T follicular helper cell (primary cell): ENCODE measurements around the gene UPF1.
"Not testable (repeated sequence)": the region's sequence is repeated elsewhere in the genome, so short reads cannot be mapped to it uniquely, and the experiment has no call there.

ENCODE experiments used
- DNase-seq: peaks from one replicate; pipeline ENCODE4 v3.0.0-alpha.2; 2020; ENCODE audit warnings: low read depth

UPF1 gene

DNA sequence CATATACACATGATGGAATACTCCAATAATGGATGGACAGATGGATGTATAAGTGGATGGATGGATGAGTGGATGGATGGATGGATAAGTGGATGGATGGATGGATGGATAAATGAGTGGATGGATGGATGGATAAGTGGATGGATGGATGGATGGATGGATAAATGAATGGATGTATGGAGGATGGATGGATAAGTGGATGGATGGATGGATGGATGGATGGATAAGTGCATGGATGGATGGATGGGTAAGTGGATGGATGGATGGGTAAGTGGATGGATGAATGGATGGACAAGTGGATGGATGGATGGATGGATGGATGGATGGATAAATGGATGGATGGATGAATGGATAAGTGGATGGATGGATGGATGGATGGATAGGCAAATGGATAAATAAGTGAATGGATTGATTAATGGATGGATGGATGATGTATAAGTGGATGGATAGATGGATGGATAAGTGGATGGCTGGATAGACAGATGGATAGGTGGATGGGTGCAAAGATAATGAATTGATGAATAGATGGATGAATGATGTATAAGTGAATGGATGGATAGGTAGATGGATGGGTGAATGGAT, 32.3 kb upstream of the UPF1 start:
- DNase-seq = no peak

- no peak for DNase-seq
Observed at GRCh38 chr19:18800079-18800478, 31.7 kb upstream of the UPF1 start.

DNA sequence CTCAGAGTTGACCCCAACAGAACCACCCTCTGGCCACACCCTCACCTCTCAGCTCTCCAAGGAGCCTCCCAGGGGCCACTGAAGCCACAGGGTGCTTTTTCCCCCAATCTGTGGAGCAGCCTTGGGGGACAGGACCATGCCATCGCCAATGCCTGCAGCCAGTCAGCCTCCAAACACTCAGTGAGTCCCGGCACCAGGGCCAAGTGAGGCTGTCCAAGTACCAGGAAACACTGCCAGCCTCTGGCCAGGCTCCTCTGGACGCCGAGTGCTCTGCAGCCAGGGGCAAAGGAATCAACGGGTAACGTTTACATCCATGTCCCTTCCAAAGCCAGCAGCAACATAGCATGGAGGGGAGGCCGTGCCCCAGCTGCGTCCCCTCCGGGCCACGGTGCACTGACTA, 31.1 kb upstream of the UPF1 start:
- DNase-seq = no peak

DNA sequence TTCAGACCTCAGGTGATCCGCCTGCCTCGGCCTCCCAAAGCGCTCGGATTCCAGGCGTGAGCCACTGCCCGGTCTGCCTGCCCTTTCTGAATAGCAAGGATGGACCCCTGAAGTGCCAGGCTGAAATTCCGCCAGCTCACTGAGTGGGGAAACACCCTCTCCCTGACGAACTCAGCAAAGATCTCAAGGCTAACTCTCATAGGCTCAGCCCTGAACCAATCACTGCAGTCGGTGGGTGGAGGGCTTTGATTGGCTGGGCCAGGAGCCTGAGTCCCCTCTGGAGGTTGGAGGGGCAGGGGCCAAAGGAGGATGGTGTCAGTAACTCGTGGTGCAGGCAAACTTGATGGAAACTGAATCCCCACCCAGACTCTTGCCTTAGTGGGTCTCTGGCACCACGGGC, 29.4 kb upstream of the UPF1 start:
- DNase-seq = no peak

DNA sequence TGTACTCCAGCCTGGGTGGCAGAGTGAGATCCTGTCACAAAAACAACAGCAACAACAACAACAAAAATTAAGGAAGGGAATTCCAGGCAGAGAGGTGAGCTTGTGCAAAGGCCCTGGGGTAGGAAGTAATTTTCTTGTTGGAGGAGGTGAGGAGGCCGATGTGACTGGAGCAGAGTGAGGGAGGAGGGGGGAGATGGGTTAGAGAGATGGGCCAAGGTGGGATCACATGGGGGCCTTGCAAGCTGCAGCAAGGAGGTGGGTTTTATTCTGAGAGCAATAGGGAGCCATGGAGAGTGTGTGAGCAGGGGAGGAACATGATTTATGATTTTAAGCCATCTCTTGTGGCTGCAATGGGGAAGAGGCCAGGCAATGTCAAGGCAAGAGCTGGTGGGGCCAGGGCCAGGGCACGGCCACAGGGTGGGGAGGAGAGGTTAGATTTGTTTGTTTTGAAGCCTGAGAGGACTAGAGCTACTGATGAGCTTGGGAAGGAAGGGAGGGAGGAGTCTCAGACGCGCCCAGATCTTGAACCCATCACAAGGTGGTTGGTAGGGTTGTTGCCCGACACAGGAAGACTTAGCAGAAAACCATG, 28.1 kb upstream of the UPF1 start:
- DNase-seq = no peak

GRCh38 chr19:18804139-18804601, 27.6 kb upstream of the UPF1 start:
- DNase-seq = no peak

DNA sequence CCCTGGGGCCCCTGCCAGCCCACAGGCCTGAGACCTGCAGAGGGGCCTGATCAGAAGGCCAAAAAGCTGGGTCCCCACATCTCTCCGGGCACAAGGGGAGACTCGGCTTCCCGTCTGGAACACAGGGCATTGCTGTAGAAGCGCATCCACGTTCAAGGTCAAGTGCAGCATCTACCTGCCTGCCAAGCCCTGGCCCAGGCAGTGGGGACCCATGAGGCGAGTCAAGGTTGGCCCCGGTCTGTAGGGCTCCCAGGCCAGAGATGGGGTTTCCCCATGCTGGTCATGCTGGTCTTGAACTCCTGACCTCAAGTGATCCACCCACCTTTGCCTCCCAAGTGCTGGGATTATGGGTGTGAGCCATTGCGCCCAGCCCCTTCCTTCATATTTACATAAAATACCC, 27.1 kb upstream of the UPF1 start:
- DNase-seq = no peak

DNA sequence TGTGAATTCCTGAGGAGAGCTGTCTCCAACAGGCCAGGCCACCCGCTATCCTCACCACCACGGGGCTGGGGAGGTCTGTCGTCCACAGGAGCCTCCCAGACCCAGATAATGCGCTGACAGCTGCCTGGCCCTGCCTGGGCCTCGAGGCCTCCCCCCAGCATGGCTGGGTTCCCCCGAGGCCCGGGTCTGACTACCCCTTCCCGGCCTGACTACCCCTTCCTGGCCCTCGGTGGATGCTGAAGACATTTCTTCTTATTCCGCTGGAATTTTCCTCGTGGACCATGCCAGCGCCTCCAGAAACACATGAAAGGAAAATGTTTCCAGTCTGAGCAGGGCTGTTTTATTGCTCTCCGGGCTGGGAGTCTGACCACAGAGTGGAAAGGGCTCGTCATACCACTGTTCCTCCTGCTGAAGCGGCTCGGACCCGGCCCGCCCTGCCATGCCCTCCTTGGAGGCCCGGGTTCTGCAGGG, 23.9 kb upstream of the UPF1 start:
- no peak for DNase-seq

GRCh38 chr19:18809149-18809868, 22.4 kb upstream of the UPF1 start:
- no peak for DNase-seq

DNA sequence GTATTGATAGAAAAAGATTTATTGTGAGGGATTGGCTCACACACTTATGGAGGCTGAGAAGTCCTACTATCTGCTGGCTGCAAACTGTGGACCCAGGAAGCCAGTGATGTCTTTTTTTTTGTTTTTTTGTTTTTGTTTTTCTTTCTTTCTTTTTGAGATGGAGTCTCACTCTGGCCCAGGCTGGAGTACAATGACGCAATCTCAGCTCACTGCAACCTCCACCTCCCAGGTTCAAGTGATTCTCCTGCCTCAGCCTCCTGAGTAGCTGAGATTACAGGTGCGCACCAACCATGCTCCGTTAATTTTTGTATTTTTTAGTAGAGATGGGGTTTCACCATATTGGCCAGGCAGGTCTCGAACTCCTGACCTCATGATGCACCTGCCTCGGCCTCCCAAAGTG, 20.1 kb upstream of the UPF1 start:
- DNase-seq = not testable (repeated sequence)

DNA sequence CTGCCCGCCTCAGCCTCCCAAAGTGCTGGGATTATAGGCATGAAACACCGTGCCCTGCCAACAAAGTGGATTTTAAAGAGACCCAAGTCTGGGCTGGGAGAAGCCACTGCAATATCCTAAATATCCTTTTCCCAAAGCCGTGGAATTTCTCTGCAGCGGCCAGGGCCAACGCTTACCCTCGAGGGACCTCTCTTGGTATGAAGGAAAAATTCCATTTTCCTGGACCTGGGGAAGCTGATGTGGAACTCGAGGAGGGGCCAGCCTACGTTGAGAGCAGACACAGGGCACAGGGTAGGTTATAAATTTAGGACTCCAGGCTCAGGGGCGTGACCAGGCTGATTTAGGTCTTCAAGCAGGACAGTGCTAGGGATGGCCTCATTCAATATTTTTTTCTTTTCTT, 17.7 kb upstream of the UPF1 start:
- DNase-seq = no peak

- DNase-seq = no peak
Observed at GRCh38 chr19:18815673-18816072, 16.1 kb upstream of the UPF1 start.

GRCh38 chr19:18816645-18817044, 15.1 kb upstream of the UPF1 start:
- DNase-seq = not testable (repeated sequence)

- DNase-seq = no peak
Observed at GRCh38 chr19:18817574-18817973, 14.2 kb upstream of the UPF1 start.

GRCh38 chr19:18828786-18829185, 3.0 kb upstream of the UPF1 start:
- no peak for DNase-seq

DNA sequence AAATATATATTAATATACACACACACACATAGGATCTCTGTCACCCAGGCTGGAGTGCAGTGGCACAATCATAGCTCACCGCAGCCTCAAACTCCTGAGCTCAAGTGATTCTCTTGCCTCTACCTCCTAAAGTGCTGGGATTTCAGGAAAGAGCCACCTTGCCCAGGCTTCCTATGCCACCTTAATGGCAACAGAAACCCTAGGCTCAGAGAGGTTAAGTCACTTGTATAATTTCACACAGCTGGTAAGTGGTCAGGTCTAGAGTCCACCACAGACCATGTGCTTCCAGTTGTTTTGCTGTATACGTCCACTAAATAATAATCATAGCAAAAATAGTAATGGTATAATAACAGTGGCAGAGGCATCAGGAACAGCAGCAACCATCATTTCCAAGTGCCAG, 1.3 kb upstream of the UPF1 start:
- no peak for DNase-seq

DNA sequence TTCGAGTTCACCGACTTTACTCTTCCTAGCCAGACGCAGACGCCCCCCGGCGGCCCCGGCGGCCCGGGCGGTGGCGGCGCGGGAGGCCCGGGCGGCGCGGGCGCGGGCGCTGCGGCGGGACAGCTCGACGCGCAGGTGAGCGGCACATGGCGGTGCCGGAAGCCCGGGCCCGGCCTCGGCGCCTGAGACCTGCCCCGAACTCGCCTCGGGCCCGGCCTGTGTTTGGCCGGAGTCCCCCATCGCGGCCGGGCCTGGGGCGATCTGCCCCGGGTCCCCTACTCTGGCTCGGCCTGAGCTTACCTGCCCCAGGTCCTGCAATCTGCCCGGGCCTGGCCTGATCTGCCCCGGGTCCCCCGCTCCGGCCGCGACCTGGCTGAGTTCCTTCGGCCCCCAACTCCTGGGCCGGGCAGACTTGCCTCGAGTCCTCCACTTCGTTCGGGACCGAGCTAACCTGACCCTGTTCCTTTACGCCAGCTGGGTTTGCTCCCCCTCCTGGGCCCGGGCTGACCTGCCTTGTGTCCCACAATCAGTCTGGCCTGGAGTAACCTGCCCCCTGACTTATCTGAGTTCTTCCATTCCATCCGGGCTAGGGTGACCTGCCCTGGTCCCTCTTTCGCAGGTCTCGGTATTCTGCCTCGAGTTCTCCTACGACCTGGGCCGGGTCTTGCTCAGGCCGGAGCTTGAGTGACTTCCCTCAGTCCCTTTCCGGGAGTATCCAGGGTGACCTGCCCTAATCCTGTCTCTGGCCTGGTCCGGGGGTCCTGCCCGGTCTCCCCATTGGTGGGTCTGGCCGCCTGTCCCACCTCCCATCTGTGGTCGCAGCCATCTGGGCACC, 764 bp downstream of the UPF1 start:
- no peak for DNase-seq

DNA sequence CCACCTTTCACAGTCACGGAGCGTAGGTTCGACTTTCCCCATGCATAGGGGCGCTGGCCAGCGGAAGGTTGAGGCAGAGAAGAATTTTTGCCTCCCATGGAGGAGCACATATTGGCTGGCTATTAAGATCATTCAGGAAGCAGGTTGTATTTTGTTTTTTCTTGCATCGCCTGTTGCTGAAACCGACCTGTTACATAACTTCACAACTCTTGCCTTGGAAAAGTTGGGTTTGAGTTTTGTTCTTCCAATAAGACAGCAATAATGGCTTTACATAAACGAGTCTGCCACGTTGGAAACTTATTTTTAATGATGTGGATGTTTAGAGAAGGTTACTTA, 1.4 kb downstream of the UPF1 start:
- no peak for DNase-seq

- no peak for DNase-seq
Observed at GRCh38 chr19:18833849-18834643, 2.3 kb downstream of the UPF1 start.

DNA sequence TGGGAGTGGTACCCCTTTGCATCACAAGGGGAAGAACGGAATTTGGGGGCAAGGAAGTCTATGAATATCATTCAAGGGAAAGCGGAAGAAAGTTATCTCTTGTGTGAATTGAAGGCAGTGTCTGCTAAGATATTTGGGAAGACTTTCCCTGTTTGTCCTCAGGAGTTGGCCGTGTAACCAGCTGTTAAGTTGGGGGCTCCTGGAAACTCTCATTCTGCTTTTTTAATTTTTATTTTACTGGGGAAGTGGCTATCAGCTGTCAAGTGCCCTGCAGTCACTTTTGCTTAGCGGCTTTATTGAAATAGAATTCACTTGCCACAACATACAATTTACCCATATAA, 2.9 kb downstream of the UPF1 start:
- DNase-seq = no peak

DNA sequence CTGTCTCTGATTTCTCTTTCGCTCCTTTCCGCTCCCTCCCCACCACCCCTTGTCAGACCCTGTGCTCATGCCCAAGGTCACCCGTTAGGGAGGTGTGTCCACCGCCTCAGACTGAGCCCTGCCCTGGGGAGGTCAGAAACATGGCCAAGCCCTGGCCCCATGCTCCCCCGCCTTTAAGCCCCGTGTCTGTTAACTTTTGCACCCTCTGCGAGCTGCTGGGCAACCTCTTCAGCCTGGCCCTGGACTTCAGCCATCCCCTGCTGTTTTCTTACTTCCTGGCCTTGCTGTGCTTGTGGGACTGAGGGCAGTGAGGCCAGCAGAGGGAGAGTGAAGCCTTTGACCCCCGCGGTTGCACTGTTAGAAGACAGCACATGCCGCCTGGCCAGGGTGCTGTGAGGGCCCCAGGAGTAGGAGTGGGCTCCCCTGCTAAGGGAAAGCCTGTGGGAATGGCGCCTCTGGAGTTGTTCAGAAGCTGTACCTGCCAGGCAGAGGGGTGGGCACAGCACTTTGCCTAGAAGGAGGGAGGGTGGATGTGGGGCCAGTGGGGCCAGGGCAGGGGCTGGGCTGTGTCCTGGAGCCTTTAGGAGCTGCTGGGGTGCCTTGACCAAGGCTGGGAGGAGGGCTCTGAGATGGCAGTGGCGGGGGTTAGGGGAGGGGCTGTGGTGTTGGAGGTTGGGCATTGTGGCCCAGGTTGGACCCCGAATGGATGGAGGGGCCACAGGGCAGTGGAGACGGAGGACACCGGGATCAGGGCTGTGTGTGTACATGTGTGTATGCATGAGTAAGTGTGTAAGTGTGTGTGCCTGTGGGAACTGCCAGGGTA, 7.9 kb downstream of the UPF1 start:
- DNase-seq = no peak
